IPS-NIHi7 (cell line): Measurements from ENCODE around the gene CREG2.
"Not testable (repeated sequence)": the region's sequence is repeated elsewhere in the genome, so short reads cannot be mapped to it uniquely, and the experiment has no call there.

ENCODE experiments used
- DNase-seq: peaks from one replicate; pipeline ENCODE4 v3.0.0; 2012; ENCODE audit warnings: mixed read lengths; ENCODE audit errors: extremely low spot score

Gene CREG2

DNA sequence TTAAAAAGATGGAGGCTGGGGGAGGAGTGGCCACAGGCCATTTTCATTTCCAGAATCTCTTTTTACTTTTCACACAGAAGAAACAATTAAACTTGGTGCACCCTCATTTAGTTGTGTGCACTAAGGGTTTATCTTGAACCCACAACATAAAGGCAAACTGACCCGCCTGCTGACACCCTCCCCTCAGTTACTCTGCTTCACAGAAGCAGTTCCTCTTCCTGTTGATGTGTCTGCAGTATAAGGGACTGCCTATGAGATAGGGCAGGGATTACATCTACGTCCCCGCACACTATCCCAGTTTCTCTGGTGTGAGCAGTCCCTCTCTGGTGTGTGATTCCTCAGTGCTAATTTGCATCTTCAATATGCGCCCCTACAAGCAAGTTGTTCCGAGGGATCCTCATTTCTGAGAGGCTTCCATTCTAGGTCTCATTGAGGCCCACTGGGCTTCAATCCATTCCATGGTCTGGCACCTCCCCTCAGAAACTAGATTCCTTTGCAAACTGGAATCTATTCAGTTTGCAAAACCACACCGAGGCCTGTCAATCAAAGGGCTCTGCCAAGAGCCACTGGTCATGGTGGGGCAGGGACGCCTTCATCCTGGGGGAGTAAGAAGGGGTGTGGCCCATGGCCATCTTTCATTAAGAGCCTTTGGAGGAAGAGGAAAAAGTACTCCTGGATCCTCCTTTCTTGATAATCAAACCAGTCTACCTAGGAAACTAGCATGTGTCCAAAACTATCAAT, 12.3 kb downstream of the CREG2 start:
- DNase-seq: no peak

DNA sequence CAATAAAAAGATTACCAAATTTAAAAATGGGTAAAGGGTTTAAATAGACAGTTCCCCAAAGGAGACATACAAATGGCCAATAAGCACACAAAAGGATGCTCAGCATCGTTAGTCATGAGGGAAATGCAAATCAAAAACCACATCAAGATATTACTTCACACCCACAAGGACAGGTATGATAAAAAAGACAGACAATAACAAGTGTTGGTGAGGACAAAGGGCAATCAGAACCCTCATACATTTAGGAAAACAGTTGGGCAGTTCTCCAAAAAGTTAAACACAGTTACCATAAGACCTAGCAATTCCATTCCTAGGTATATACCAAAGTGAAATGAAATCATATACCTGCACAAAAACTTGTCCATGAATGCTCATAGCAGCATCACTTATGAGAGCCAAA, 14.5 kb downstream of the CREG2 start:
- DNase-seq: no peak

- DNase-seq: no peak
Measured at GRCh38 chr2:101371636-101372035, 15.7 kb downstream of the CREG2 start.

DNA sequence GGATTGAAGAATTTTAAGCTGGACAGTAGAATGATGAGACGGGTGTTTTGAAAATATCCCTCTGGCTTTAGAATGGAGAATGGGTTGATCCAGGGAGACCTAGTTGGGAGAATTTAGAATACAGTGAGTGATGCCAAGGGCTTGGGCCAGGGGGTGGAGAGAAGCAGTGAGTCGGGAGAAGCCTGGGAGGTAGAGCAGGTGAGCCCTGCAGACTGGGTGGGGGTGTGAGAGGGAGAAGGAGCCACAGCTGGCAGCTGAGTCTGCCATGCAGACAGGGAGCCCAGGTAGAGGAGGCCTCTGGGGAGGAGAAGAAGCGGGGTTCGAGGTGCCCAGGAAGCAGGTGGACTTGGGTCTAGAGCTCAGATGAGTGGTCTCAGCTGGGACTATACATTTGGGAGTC, 18.2 kb downstream of the CREG2 start:
- DNase-seq: no peak

- no peak for DNase-seq
Measured at GRCh38 chr2:101368376-101368775, 18.9 kb downstream of the CREG2 start.

DNA sequence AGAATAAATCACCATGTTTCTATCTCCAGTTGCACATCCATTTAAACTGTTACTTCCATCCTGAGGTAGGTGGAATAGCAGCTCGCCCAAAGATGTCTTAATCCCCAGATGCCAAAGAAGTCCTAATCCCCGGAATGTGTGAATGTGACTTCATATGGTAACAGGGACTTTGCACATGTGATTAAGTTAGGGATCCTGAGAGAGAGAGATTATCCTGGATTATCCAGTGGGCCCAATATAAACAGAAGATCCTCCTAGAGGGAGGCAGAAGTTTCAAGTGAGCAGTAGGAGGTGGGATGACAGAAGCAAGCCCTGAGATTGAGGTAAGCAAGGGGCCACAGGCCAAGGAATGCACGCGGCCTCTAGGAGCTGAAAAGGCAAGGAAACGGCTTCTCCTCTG, 19.8 kb downstream of the CREG2 start:
- DNase-seq: no peak

DNA sequence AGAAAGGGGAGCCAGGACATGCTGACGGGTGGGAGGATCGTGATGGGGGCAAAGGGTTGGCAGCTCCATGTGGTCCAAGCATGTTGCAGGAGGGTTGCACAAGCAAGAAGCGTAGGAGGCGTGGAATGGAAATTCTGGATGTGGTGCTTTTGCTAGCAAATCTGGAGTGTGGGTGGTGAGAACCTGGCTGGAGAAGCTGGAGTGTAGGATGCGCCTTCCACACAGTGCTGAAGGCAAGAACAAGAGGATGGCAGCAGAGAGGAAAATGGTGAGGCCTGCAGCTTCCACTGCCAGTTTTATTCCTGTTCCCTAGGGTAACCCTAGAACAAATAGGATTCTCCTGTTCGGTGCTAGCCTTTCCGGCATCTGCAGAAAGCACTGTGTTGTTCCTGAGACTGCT, 22.4 kb downstream of the CREG2 start:
- no peak for DNase-seq

- no peak for DNase-seq
Measured at GRCh38 chr2:101362777-101363176, 24.5 kb downstream of the CREG2 start.

DNA sequence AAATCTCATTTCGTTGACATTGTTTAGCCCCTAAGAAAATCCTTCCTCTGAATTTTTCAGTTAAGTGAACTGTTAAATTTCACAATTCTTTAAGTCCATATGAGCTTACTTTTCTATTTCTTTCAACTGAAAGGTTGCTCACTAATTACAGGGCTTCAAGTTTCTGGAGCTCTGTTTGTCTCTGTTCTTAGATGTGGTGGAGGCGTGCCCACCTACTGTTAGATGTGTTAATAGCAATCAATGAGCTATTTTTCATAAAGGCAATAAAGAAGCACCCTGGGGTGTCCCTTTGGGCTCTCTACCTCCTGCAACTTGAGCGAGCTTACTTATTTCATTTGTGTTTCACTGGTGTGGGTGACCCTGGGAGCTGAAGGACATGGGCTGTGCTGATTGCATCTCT, 25.0 kb downstream of the CREG2 start:
- no peak for DNase-seq

DNA sequence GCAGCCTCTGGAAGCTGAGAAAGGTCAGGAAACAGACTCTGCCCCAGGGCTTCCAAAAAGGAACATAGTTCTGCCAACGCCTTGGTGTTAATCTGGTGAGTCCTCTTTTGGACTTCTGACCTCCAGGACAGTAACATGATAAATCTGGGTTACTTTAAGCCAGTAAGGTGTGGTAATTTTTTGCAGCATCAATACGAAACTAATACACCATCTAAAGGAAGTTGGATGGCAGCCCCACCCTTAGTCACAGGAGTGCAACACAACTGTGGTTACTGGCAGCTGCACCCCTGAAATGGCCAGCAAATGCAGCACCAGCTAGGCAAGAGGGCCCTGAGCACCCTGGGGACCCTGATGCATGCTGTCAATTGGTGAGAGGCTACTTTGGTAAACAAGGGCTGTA, 25.8 kb downstream of the CREG2 start:
- no peak for DNase-seq

DNA sequence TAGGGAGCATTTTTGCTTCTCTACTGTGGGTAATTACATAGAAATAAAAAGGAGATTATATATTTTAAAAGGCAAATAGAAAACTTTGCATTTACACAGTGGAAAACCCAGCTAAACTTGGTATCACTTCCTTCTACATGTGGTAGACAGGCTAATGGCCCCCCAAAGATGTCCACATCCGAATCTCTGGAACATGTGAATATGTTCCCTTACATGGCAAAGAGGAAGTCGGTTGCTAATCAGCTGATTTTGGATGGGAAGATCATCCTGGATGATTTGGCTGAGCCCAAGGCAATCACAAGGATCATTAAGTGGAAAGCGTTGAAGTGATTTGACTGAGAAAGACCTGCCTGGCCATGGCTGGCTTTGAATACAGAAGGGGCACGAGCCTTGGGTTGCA, 26.2 kb downstream of the CREG2 start:
- DNase-seq: no peak

- DNase-seq: no peak
Measured at GRCh38 chr2:101360232-101360631, 27.1 kb downstream of the CREG2 start.

- DNase-seq: no peak
Measured at GRCh38 chr2:101359410-101359954, 27.8 kb downstream of the CREG2 start.

DNA sequence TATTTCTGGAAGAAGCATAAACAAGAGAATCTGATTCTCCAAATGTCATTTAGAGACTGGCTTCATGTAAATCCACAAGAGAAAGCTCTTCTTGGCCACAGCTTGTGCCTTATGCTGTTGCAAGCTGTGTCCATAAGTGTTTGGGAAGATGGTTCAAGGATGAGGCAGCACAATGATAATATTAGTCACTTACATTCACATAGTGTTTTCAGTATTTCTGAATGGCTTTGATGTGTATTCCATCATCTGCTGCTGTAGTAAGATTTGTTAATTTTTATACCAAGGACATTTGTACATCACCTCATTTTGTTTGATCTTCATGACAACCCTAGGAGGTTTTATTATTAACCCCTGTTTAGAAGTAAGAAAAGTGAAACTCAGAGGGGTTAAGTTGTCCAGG, 29.9 kb downstream of the CREG2 start:
- no peak for DNase-seq

DNA sequence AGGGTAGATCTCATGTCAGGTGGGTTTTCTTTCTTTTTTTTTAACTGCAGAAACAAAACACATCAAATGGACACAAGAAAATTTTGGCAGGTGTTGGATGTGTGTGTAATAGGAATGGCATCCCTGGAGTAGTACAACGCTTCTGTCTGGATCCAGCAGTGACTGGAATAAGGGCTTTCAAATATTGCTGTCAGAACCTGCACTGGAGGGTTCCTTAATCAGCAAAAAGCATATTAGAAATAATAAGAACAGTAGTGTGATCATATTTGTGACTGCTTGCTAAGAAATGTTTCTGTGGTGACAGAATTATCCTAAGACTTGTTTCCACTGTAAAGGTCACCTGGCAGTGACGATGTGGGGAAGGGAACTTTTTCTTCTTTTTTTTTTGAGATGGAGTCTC, 30.8 kb downstream of the CREG2 start:
- no peak for DNase-seq

- DNase-seq: no peak
Measured at GRCh38 chr2:101356055-101356454, 31.2 kb downstream of the CREG2 start.

GRCh38 chr2:101355401-101356054, 31.8 kb downstream of the CREG2 start:
- DNase-seq: no peak

- no peak for DNase-seq
Measured at GRCh38 chr2:101354420-101355311, 32.6 kb downstream of the CREG2 start.

DNA sequence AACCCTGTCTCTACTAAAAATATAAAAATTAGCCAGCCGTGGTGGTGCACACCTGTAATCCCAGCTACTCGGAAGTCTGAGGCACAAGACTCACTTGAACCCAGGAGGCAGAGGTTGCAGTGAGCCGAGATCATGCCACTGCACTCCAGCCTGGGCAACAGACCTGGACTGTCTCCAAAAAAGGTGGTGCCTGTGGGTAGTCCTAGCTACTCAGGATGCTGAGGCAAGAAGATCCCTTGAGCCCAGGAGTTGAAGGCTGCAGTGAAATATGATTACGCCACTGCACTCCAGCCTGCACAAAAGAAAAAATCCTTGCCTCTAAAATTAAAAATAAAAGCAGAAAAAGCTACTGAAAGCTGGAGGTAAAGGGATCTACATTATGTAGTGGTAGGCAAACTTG, 34.7 kb downstream of the CREG2 start:
- DNase-seq: not testable (repeated sequence)

- no peak for DNase-seq
Measured at GRCh38 chr2:101351207-101351606, 36.1 kb downstream of the CREG2 start.

DNA sequence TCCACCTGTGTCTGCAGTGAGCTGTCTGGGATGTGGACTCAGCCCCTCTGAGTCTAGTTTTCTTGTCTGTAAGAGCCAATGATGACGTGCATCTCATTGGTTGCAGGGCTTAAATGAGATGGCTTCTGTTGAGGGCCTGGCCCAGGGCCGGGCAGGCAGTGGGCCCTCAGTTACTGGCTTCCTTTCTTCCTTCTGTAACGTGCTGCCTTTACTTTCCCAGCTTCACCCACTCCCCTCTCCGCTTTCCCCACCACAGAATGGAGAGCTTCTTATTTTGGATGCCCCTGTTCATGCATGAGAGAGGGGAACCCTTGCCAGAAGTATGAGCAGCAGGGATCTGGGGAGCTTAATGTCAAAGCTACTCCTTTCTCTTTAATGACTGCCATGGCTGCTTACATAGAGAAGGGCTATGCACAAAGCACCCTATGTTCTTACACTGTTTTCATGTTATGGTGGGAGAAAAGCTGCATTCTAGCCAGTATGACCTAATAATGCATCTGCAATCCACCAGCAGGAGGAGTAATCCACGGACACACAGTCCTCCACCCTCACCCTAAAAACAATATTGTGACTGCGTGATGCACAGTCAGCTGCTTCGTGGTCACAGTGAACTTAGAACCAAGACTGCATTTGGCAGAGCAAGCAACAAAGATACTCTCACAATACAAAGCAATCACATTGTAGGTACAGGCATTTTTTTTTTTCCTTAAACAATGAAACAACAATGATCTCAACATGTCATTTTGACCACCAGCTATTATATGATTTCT, 37.2 kb downstream of the CREG2 start:
- DNase-seq: no peak

DNA sequence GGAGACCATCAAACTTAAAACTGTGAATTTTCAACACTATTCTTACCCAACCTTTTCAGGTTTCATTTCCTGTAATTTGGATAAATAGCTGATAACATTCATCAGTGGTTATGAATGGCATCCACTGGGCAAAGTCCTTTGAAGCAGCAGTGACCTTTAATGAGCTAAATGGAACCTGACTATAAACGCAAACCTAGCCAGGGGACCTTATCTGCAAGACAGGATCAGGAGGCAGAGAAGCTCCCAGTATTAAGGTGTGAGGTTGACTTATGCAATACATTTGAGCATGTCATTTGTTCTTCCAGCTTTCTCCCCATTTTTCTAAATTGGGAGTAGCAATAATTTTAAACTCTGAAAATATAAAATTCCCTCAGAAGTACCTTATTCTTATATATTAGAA, 38.4 kb downstream of the CREG2 start:
- DNase-seq: no peak
